Activated naive CD4-positive, alpha-beta T cell treated with anti-CD3 and anti-CD28 coated beads, Interleukin-2, amount 50 U/mL, for 24 hours (primary cell): ENCODE measurements around the gene TBPL2.

ENCODE experiments used
- H3K27ac Mint-ChIP-seq: one replicate; pipeline ENCODE4 v1.8.0; 2021; ENCODE audit warnings: mild to moderate bottlenecking, mixed read lengths
- H3K27me3 Mint-ChIP-seq: one replicate; pipeline ENCODE4 v1.8.0; 2021; ENCODE audit warnings: mixed read lengths
- H3K36me3 Mint-ChIP-seq: one replicate; pipeline ENCODE4 v1.8.0; 2021; ENCODE audit warnings: mixed read lengths
- H3K4me1 Mint-ChIP-seq: one replicate; pipeline ENCODE4 v1.8.0; 2021; ENCODE audit warnings: mixed read lengths
- H3K4me3 Mint-ChIP-seq: one replicate; pipeline ENCODE4 v1.8.0; 2021; ENCODE audit warnings: mild to moderate bottlenecking, mixed read lengths
- H3K9me3 Mint-ChIP-seq: one replicate; pipeline ENCODE4 v1.8.0; 2021; ENCODE audit warnings: mixed read lengths

TBPL2 gene

GRCh38 chr14:55372423-55372822 lies 68.0 kb downstream of the TBPL2 start:
- no peak overlapping the region for H3K4me3 Mint-ChIP-seq

GRCh38 chr14:55370883-55371455 lies 69.4 kb downstream of the TBPL2 start:
- Mint-ChIP-seq H3K4me1 (peaks cover 47% of the 10 kb centered on the region), H3K27me3 (no peaks in the 10 kb centered on the region), H3K36me3 (peaks cover 19% of the 10 kb centered on the region), H3K9me3 (no peaks in the 10 kb centered on the region), H3K4me3 (no peak overlapping the region), H3K27ac (peak overlapping the region; percentile 68)

More at GRCh38 chr14:55372423-55372822, 68.0 kb downstream of the TBPL2 start:
- peak overlapping the region; percentile 99 for H3K27ac Mint-ChIP-seq
- peaks cover 52% of the 10 kb centered on the region for H3K4me1 Mint-ChIP-seq
- H3K9me3 Mint-ChIP-seq, result no peaks in the 10 kb centered on the region
- H3K27me3 Mint-ChIP-seq, result no peaks in the 10 kb centered on the region
- H3K36me3 Mint-ChIP-seq, result peaks cover 27% of the 10 kb centered on the region

GRCh38 chr14:55366271-55366670 lies 74.1 kb downstream of the TBPL2 start:
- Mint-ChIP-seq H3K27me3 (no peaks in the 10 kb centered on the region), H3K4me1 (peaks cover 25% of the 10 kb centered on the region), H3K4me3 (no peak overlapping the region), H3K36me3 (peaks cover 13% of the 10 kb centered on the region), H3K9me3 (no peaks in the 10 kb centered on the region), H3K27ac (no peak overlapping the region)
